ENCODE results near the gene PCCA.

DNA sequence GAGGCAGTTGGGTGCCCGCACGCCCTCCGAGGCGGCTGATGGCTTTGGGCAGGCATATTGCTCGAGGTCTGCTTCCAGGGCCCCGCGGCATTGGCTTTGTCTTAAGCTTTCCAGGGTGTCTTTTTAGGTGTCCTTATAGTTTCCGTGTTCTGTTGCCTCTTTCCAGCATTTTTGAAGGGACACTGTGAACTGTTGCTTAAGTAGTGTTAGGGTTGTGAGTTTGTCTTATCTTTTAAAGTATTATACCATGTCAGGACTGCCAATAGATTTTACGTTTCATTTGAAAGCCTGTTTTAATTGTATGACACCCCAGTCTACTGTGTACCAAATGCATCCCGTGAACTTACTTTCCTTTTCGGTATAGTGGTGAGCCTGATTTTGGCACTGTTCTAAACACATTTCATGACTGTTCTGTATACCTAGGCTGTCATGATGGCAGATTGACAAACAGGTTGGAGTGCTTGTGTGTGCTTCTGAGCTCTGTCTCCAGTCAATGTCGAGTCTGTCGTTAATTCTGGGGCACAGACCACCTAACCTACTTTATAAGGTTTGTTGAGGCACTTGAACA, 656 bp downstream of the PCCA start:
- TF ChIP-seq CTCF (IDR thresholded peaks at IDR 0.05) (no peak), POLR2A (IDR thresholded peaks at IDR 0.05) (no peak), EP300 (IDR thresholded peaks at IDR 0.05) (no peak), POLR2AphosphoS5 (IDR thresholded peaks at IDR 0.05) (no peak)
